A673 (cell line): ENCODE data around the gene AIMP1.

Experiments
- CTCF ChIP-seq: fragments of 300-800, 200-600 bp; sonication (generic); conservative IDR thresholded peaks from 2 replicates; pipeline ENCODE4 v1.5.1; 2017; ENCODE audit warnings: low read depth, mild to moderate bottlenecking, antibody characterized with exemption, low read length, moderate library complexity, mixed read lengths
- EZH2 ChIP-seq: fragments of 200-600 bp; sonication (generic); IDR thresholded peaks from 2 replicates; pipeline ENCODE4 v1.6.1; 2017; ENCODE audit warnings: borderline replicate concordance, low read depth, mild to moderate bottlenecking, mixed read lengths, antibody characterized with exemption, low read length; ENCODE audit not compliant: poor library complexity, severe bottlenecking

GRCh38 chr4:106316773-106317409 lies 541 bp downstream of the AIMP1 start:
- no peak for TF ChIP-seq CTCF
- TF ChIP-seq EZH2: no peak
